ENCODE measurements around the gene SMAP2. TPM values are rescaled to one million over a fixed set of nuclear protein-coding genes. Genes with fewer than 3 reads are reported as not detected.

The SMAP2 gene
- total RNA-seq, result 30.0 TPM

DNA sequence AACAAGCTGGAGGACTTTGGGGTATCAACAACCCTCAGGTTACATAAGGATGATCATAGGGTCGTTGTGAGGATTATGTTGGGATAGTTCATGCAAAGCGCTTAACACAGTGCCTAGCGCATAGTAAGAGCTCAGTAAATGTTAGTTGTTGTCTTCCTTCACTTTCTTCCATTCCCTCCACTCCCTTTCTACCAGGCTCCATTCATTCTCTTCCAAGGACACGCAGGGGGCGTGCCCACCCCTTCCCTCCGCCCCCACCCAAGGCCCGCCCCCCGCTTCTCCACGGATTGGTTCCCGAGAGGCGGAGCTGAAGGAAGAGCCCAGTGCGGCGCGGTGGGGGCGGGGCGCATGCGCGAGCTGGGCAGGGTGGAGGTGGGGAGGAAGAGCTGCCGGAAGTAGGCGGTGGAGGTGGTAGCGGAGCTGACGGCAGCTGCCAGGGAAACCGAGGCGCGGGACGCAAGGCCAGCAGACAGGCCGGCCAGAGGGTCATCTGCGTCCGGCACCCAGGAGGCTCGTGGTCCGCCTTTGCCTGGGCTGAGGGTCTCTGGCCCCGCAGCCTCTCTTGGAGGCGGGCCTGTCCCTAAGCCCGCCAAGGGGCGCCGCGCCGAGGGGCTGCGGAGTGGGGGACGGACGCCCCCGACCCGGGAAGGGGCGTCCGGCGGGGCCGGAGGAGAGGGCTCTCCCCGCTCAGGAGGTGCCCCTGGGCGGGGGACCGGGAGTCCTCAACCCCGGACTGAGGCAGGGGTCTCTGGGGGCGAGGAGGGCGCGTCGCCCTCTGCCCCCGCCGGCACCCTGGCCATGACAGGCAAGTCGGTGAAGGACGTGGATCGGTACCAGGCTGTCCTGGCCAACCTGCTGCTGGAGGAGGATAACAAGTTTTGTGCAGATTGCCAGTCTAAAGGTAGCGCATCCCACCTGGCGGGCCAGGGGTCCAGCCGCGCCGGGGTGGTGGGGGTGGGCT, at the start of gene SMAP2:
Gene SMAP2 (plus strand): TSS at position 405 of the 961 bp plus-strand sequence. CDS start 394 bp downstream, at position 799.

GRCh38 chr1:40449684-40450494, 76.4 kb downstream of the SMAP2 start, which contains the start of gene ZFP69B:
Gene ZFP69B (plus strand): TSS chr1:40450476. CDS start chr1:40450962, 486 bp downstream.

Other genes with a start within 250 kb of the SMAP2 start
- 65.4 TPM for gene RLF, start 212.3 kb upstream of the SMAP2 start, total RNA-seq
- gene TMCO2, start 125.8 kb upstream of the SMAP2 start, total RNA-seq, result not detected
- 39.8 TPM for gene ZMPSTE24, start 115.5 kb upstream of the SMAP2 start, total RNA-seq
- gene COL9A2, start 56.4 kb upstream of the SMAP2 start, total RNA-seq, result 14.7 TPM
- gene ZFP69B, start 76.7 kb downstream of the SMAP2 start, total RNA-seq, result 23.8 TPM
- 15.3 TPM for gene ZFP69, start 103.6 kb downstream of the SMAP2 start, total RNA-seq
- 23.8 TPM for gene EXO5, start 135.0 kb downstream of the SMAP2 start, total RNA-seq
- 8.1 TPM for gene ZNF684, start 157.9 kb downstream of the SMAP2 start, total RNA-seq